Activated CD8-positive, alpha-beta memory T cell treated with anti-CD3 and anti-CD28 coated beads for 36 hours (primary cell): Measurements from ENCODE around the gene ADGRA3. TPM values are rescaled to one million over a fixed set of nuclear protein-coding genes. Genes with fewer than 3 reads are reported as not detected.
"Not testable (repeated sequence)": the region's sequence is repeated elsewhere in the genome, so short reads cannot be mapped to it uniquely, and the experiment has no call there.

Experiments
- CTCF ChIA-PET: fragments of 350-600 bp; sonication (Branson Sonifier 250); formaldehyde crosslinking; loops from one replicate; lab custom pipeline; 2021; ENCODE audit warnings: antibody characterized with exemption; lab: Charles Lee
- POLR2A ChIA-PET: fragments of 350-600 bp; sonication (Branson Sonifier 250); formaldehyde crosslinking; loops from one replicate; lab custom pipeline; 2021; ENCODE audit warnings: antibody characterized with exemption; lab: Charles Lee
- total RNA-seq, 2 experiments: library from RNA; stranded (reverse); gene quantifications; one replicate each; pipeline ENCODE4 v1.2.3, GENCODE V29; 2021

Gene ADGRA3
- total RNA-seq, 2 experiments from 2014 or later: 2.8 to 3.4 TPM

DNA sequence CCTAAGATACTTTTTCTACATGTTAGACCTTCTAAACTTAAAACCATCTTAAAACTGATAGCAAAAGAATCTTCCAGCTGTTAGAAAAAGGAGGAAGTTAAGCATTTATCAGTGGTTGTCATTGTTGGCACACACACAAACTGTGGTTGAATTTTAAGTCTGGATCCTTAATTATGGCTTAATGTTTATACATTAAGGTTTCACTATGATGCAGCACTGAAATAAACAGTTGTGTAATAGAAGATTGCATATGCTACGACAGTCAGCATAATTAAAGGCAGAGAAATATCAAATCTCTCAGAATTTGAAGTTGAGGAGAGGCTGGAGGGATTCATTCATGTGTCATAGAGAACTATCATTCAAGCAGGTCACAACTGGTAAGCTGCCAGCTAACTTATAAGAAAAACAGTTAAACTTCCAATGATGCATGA is 32.3 kb downstream of the ADGRA3 start:
- POLR2A ChIA-PET: no interaction called here
- CTCF ChIA-PET: no interaction called here

- ChIA-PET CTCF (no interaction called here), POLR2A (no interaction called here)
These were observed 33.4 kb downstream of the ADGRA3 start for GRCh38 chr4:22482250-22483127.

GRCh38 chr4:22480675-22481327 is 35.1 kb downstream of the ADGRA3 start:
- POLR2A ChIA-PET: no interaction called here
- CTCF ChIA-PET: no interaction called here

DNA sequence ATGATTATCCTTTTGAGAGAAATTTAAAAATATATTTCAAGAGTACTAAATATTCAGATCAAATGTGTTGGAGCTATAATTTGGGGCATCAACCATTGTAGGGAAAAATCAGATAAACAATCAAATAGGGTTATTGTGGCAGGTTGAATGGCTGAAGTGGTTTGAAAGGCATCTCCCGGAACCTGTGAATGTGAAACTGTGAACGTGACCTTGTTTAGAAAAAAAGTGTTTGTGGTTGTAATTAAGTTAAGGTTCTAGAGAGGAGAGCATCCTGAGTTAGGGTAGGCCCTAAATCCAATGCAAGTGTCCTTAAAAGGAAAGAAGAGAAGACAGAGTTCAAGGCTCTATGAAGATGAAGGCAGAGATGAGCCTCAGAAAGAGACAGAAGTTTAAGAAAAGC is 37.4 kb downstream of the ADGRA3 start:
- ChIA-PET CTCF (no interaction called here), POLR2A (no interaction called here)

GRCh38 chr4:22477813-22478182 is 38.1 kb downstream of the ADGRA3 start:
- ChIA-PET CTCF (no interaction called here), POLR2A (no interaction called here)

- POLR2A ChIA-PET: no interaction called here
- CTCF ChIA-PET: no interaction called here
These were observed 38.6 kb downstream of the ADGRA3 start for GRCh38 chr4:22477136-22477812.

DNA sequence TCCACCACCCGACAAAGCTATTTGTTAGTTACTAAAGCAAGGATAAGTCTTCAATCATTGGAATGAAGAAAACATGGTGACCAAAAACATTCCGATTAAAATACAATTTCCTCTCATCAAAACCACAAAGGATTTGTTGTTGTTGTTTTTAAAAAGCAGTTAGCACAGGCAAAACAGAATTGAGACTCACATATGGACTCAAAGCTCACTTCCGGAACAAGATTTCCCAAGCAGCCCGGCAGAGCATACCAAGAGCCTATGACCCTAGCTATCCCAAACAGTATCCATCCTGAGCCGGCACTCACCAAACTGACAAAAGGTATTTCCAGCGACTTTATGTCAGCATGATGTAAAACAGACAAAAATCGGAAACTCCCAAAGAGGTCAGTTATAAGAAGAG is 39.9 kb downstream of the ADGRA3 start:
- ChIA-PET CTCF (no interaction called here), POLR2A (no interaction called here)

DNA sequence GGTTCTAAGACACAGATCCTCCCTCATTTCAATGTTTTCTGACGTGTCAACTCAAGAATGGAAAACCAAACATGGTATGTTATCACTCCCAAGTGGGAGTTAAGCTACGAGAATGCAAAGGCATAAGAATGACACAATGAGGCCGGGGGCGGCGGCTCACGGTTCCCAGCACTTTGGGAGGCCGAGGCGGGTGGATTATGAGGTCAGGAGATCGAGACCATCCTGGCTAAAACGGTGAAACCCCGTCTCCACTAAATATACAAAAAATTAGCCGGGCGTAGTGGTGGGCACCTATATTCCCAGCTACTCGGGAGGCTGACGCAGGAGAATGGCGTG is 40.6 kb downstream of the ADGRA3 start:
- POLR2A ChIA-PET, CTCF ChIA-PET: not testable (repeated sequence)

GRCh38 chr4:22474636-22475310 is 41.1 kb downstream of the ADGRA3 start:
- ChIA-PET CTCF (no interaction called here), POLR2A (no interaction called here)

DNA sequence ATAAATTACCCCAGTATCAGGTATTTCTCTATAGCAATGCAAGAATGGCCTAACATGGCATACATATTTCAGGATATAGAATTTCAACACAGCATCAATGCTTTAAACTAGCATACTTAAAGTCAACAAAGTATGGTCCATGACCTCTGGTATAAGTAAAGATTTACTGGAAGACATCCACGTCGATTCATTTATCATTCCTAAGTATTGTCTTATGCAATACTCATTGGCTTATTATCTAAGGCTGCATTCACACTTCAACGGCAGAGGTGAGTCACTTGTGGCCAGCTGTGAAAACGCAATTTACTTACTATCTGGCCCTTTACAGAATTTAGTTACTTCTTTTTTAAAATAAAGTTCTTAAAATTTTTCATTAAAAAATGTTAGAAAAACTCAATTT is 42.6 kb downstream of the ADGRA3 start:
- ChIA-PET CTCF (no interaction called here), POLR2A (no interaction called here)

DNA sequence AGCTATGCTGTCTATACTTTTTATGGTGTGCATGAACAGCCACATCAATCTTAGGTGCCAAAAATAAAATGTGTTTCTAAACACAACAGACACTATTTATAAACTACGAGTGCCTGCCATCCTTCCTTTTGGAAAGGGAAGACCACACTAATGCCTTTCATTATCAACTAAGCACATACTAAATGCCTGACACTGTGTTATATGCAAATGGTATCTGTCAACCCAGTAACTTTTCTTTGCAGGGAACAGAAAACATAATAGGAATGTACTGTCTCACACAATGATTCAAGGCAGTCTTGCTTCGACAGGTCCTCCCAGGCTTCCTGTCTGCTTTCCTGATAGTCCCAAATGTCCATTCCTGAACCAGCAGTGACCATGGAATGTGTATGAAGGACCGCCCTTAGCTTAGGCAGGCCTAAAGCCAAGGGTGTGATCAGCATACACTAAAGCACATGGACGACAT is 43.8 kb downstream of the ADGRA3 start:
- ChIA-PET CTCF (no interaction called here), POLR2A (no interaction called here)

DNA sequence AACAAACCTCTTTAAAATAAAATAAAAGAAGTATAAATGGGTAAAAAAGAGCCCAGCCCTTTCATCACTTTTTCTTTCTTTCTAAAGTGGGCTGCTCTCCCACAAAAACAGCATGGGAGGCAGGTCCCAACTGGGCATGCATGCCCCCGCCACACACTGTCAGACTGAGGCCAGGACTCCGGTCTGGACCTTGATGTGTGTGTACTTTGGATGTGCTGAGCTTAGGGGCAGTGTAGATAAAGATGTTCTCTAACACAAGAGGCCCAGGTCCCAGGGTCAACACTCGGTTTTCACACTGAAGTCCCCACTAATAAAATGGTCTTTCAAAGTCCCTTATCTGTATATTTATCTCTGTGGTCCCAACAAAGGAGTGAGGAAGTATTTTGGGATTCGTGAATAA is 44.4 kb downstream of the ADGRA3 start:
- ChIA-PET CTCF (no interaction called here), POLR2A (no interaction called here)

DNA sequence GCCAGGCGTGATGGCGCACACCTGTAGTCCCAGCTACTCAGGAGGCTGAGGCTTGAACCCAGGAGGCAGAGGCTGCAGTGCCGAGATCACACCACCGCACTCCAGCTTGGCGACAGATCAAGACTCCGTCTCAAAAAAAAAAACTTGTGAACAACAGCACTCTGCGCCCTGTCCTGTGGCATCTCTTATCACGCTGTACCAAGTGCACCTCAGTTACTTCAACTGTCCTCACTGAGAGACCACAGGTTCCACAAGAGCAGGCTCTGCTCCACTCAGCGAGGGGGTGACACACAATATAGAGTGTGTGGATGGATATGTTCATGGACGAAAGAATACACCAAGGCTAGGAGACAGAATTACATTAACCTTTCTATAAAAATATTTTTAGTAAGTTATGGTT is 49.3 kb downstream of the ADGRA3 start:
- CTCF ChIA-PET: no interaction called here
- POLR2A ChIA-PET: no interaction called here

DNA sequence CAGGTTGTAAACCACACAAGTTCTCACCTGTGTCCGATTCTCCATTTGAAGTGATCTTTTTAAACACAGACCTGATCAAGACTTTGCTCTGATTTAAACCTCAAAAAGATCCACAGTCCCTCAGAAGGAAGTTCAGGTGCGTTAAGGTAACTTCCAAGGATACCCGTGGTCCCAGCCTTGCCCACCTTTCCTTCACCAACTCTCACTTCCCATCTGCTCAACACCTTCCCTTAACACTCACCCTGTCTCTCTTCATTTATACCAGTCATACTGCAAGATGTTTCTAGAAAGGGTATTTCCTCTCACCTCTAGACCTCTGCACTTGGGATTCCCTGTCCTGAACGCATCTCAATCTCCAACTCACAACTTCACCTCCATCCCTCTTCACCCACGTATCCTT is 49.9 kb downstream of the ADGRA3 start:
- CTCF ChIA-PET: no interaction called here
- POLR2A ChIA-PET: no interaction called here

DNA sequence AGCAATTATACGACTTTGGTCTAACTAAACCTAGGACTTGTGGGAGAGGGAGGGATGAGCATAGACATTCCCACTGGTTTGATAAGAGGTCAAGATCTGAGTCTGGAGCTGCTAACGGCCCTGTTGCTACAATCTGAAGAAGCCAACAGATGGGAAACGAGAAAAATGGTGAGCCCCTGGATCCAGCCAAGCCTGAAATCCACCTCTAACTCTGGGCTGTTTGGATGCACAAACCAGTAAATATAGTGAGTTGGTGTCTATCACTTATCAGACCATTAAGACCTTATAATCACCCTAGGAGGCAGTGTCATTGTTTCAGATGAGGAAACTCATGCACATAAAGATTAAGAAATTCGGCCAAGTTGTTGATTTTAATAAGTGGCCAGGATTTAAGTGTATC is 50.5 kb downstream of the ADGRA3 start:
- ChIA-PET POLR2A (no interaction called here), CTCF (no interaction called here)

- POLR2A ChIA-PET: no interaction called here
- CTCF ChIA-PET: no interaction called here
These were observed 52.7 kb downstream of the ADGRA3 start for GRCh38 chr4:22463179-22463578.

DNA sequence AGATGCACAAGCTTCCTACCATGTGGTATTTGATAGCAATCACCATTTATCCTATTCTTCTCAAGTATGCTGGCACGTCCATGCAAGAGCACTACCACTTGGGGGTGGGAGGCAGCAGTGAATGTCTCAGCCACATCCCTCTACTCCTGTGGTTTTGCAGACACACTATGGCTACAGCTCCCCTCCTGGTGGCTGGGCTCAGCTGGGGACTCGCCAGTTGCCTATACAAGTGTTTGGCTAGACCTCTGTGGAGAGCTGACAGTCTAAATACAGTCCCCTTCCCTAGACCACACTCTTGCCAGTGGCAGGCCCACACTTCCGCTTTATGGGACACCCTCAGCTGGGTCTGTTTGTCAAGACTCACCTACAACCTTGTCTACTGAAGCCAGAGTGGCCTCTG is 53.2 kb downstream of the ADGRA3 start:
- POLR2A ChIA-PET: no interaction called here
- CTCF ChIA-PET: no interaction called here

DNA sequence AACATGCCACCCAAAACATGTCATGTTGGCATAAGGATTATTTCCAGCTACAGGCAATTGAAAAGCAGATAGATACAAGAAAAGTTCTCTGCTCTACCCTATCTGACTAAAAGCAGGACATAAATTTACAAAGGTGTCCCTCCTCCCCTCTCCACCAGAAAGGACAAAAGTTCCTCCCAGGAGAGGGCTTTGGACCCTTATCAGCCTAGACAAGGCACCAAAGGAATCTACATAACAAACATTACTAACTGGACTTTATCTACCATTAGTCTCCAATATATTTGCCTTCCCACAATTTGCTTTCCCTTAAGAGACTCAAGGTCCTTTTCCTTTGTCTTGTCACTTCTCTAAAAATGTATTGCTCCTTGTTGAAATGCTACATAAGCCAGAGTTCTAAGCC is 55.6 kb downstream of the ADGRA3 start:
- ChIA-PET POLR2A (no interaction called here), CTCF (no interaction called here)

GRCh38 chr4:22458098-22458497 is 57.8 kb downstream of the ADGRA3 start:
- POLR2A ChIA-PET: no interaction called here
- CTCF ChIA-PET: no interaction called here

DNA sequence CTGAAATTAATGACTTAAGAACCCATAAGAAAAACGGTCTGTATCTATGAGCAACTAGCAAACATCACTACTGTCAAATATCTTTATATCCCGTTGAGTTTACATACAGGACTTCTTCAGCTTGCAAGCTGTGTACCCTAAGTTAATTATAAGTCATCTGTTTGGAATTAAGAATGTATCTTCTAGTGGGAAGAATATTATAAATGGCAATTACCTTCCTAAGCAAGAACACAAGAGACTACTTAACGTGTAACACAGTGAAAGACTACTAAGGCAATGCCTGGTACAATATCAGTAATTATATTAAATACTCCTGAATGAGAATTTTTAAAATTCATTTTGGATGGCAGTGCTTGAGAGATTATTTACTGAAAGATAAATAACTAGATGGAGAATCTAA is 58.5 kb downstream of the ADGRA3 start:
- CTCF ChIA-PET: no interaction called here
- POLR2A ChIA-PET: no interaction called here
